ENCODE results near the gene MICAL3.

GRCh38 chr22:18066181-18066859 lies 42.0 kb upstream of the MICAL3 start:
- TF ChIP-seq HDGF (IDR thresholded peaks at IDR 0.05; ENCODE audit: borderline replicate concordance) (no peak), FOXM1 (IDR thresholded peaks at IDR 0.05; ENCODE audit: borderline replicate concordance) (no peak), FOXK2 (IDR thresholded peaks at IDR 0.05) (no peak), BHLHE40 (IDR thresholded peaks at IDR 0.05; ENCODE audit: borderline replicate concordance) (no peak), SP1 (IDR thresholded peaks at IDR 0.05) (no peak), LEF1 (IDR thresholded peaks at IDR 0.05; ENCODE audit: borderline replicate concordance) (no peak), ARNT (IDR thresholded peaks at IDR 0.05) (no peak), FOXA1 (IDR thresholded peaks at IDR 0.05) (no peak), ELF4 (IDR thresholded peaks at IDR 0.05) (no peak), SUZ12 (IDR thresholded peaks at IDR 0.05) (no peak), L3MBTL2 (conservative IDR thresholded peaks at IDR 0.05) (no peak)
- TF ChIP-seq, protein P1, sequence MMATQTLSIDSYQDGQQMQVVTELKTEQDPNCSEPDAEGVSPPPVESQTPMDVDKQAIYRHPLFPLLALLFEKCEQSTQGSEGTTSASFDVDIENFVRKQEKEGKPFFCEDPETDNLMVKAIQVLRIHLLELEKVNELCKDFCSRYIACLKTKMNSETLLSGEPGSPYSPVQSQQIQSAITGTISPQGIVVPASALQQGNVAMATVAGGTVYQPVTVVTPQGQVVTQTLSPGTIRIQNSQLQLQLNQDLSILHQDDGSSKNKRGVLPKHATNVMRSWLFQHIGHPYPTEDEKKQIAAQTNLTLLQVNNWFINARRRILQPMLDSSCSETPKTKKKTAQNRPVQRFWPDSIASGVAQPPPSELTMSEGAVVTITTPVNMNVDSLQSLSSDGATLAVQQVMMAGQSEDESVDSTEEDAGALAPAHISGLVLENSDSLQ (IDR thresholded peaks at IDR 0.05): no peak
